Kidney tubule cell (primary cell): ENCODE data around the gene TSEN34.
"Not testable (repeated sequence)": the region's sequence is repeated elsewhere in the genome, so short reads cannot be mapped to it uniquely, and the experiment has no call there.

Source experiments
- DNase-seq: peaks from one replicate; pipeline ENCODE4 v3.0.0-alpha.2; 2018; ENCODE audit warnings: low spot score

Gene TSEN34

DNA sequence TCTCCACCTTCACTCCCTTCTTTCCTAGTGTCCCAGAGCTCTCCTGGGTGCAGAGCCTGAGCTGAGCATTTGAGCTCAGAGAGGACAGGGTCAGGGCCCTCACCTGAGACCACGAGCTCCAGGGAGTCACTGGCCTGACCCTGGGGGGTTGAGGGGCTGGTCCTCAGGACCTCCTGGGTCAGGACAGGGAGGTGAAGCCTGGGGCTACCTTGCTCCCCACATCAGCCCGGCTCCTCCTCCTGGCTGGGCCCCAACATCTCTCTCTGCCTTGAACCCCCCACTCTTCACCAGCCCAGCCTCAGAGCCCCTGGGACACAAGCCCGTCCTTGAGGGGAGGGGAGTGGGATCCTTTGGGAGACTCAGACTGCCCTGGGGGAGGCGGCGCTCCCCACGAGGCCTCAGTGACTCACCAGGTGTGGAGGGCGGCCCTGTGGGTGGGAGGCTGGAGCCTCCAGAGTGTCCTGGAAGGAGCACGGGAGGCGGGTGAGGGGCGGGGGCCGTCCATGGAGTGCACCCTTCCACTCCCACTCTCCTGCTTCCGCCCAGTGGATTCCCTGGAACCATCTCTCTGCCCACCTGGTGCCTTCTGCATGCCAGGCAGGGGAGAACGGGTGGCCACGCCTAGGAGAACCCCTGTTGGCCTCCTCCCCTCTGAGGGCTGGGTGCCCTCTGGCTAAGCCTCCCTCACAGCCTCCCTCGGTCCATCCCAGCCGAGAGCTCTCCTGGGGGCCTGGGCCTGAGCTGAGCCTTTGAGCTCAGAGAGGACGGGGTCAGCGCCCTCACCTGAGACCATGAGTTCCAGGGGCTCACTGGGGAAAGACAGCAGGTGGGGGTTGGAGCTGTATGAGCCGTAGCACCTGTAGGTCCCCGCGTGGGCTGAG is 48.6 kb downstream of the TSEN34 start:
- not testable (repeated sequence) for DNase-seq

DNA sequence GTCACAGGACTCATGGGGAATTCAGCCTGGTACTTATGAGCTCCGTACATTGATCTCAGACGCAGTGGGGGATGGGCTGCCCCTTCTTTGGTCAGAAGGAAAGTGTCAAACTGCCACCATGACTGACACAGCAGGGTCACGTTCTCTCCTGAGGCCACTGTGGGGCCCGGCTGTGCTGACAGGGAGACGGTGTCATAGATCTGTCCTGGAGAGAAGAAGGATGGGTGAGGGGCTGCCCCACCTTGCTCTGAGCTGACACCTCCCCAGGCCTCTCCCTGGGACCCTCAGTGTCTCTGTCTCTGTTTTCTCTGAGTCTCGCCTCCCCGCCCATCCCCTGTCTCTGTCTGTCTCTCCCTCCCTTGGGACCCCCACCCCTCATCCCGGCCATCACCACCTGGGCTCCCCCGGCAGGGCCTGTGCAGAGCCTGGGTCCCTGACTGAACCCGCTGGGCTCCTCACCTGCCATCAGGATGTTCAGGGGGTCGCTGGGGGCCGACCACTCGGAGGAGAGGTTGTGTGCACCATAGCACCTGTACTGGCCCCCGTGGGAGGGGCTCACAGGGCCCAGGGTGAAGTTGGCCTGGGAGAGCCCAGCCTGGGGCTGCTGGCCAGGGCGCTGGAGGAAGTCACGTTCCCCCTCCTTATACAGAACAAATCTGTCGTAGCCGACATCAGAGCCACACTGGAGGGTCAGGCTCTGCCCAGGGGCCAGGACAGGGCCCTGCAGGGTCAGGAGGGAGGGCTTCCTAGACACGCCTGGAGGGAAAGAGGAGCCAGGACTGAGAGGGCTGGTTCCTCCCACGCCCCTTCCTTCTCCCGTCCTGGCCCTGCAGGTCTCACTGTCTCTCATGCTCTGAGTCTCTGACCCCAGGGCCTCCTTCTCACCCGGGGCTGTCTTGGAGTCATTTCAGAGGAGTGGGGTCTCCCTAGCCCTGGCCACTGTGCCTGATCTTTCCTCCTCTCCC is 49.5 kb downstream of the TSEN34 start:
- not testable (repeated sequence) for DNase-seq

DNA sequence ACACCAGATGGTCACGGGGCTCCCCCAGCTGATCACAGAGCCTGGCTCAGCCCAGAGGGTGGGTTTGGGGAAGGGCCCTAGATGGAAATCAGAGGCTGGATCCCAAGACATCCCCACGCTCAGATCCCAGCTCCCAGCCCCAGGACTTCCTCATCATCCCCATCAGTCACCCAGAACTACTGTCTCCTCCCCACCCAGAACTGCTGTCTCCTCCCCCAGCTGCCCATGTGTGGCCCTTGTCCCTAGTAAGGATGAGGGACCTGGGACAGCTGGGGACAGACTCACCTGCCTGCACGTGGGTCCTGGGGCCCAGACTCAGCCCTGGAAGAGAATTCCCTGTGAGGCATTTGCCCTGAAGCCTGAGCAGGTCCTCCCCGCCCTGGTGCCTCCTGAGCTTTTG is 51.1 kb downstream of the TSEN34 start:
- not testable (repeated sequence) for DNase-seq

DNA sequence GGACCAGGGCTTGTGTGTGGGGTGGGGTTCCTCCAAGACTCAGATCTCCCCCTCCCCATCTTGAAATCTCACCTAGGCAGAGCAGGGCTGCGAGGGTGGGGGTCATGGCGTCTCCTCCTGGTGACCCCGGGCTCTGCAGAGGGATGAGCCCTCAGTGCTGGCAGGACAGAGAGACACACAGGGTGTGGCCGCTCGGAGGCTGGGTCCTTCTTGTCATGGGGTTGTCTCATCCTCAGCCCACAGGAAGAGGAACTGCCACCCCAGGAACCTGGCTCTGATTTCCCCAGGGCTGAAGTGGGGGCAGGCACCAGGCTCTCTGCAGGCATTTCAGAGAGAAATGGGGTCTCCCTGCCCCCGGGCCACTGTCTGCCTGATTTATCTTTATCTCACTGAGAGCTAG is 51.5 kb downstream of the TSEN34 start, which contains the start of gene LILRA6:
LILRA6 (minus strand) TSS at position 145 of the 400 bp plus-strand sequence.
- DNase-seq: not testable (repeated sequence)

DNA sequence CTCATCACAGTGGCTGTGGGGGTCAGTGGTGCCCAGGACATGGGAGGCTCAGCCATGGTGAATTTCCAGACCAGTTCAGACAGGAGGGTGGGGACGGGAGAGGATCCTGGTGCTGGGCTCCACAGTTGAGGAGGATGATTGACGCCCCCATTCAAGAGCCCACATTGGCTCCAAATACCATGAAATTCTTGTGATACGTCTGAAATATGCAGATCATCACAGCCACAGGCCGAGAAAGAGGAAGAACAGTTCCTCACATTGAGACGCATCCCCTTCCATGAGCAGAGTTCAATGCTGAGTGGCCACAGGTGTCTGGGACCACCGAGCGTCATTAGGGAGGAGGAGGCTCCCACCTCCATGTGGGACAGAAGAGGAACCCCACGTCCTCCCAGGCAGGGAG is 52.7 kb downstream of the TSEN34 start:
- not testable (repeated sequence) for DNase-seq
